Small intestine (tissue), 7 donors: ENCODE measurements around the gene RITA1. TPM values are rescaled to one million over a fixed set of nuclear protein-coding genes. Genes with fewer than 3 reads are reported as not detected.
A peak's percentile ranks its signal among the peaks of the same experiment; 100 is the strongest.

Experiments used
- DNase-seq, 2 donors: peaks; one replicate each; pipeline versions ENCODE4 v3.0.0 to v3.0.0-alpha.2; 2013
- FAIRE-seq: peaks from 2 replicates; lab custom pipeline; 2012; peaks lifted over from hg19 to GRCh38; lab: Jason Lieb, UNC
- H3K27ac ChIP-seq, 3 donors: one replicate each; pipeline ENCODE4 v1.5.1; 2013; ENCODE audit warnings: low read length in 2 of 3, mild to moderate bottlenecking in 2 of 3, control low read depth in 1 of 3, inconsistent platforms in 1 of 3, low read depth in 1 of 3, moderate library complexity in 1 of 3
- H3K27me3 ChIP-seq, 3 donors: one replicate each; pipeline ENCODE4 v1.6.1; 2013; ENCODE audit warnings: low read length in 3 of 3, inconsistent platforms in 1 of 3; ENCODE audit not compliant: control insufficient read depth in 3 of 3, insufficient read depth in 3 of 3
- H3K36me3 ChIP-seq, 3 donors: one replicate each; pipeline ENCODE4 v1.6.1; 2013; ENCODE audit warnings: low read length in 3 of 3, inconsistent platforms in 1 of 3, low read depth in 1 of 3, mild to moderate bottlenecking in 1 of 3, moderate library complexity in 1 of 3; ENCODE audit not compliant: control insufficient read depth in 3 of 3, insufficient read depth in 2 of 3
- H3K4me1 ChIP-seq, 3 donors: one replicate each; pipeline ENCODE4 v1.6.1; 2013; ENCODE audit warnings: low read length in 2 of 3, inconsistent platforms in 1 of 3, low read depth in 1 of 3, mild to moderate bottlenecking in 1 of 3, moderate library complexity in 1 of 3; ENCODE audit not compliant: control insufficient read depth in 3 of 3, insufficient read depth in 2 of 3
- H3K4me3 ChIP-seq, 3 donors: one replicate each; pipeline ENCODE4 v1.5.1; 2013; ENCODE audit warnings: low read length in 3 of 3, control low read depth in 1 of 3, inconsistent platforms in 1 of 3, low read depth in 1 of 3, mild to moderate bottlenecking in 1 of 3, moderate library complexity in 1 of 3
- H3K9me3 ChIP-seq, 2 donors: one replicate each; pipeline ENCODE4 v1.6.1; 2013; ENCODE audit warnings: low read depth in 1 of 2, low read length in 1 of 2; ENCODE audit not compliant: control insufficient read depth in 2 of 2, insufficient read depth in 1 of 2
- WGBS, 3 donors: extraction: QIAGEN DNeasy Blood & Tissue Kit; methylation state at CpG; one replicate each; pipeline ENCODE4 v1.1.7; 2013; 5-methylcytosine and 5-hydroxymethylcytosine counted together
- polyA plus RNA-seq, 4 donors: library from polyadenylated mRNA; stranded (reverse) in 3 of 4; unstranded in 1 of 4; fragments of 200-250 nt in 3 of 4; fragments of 120-200 nt in 1 of 4; gene quantifications; one replicate each; pipeline versions ENCODE4 v1.2.1 to v1.2.3, GENCODE V29; 2013
- donor health status: healthy with polysubstance abuse.
- donor health status: control.
- donor health status: control.
- donor health status: Bipolar disorder and iron deficiency.
- donor health status: healthy.

The RITA1 gene
- polyA plus RNA-seq, 4 donors: 15.2 to 31.5 (median 19.7) TPM

- FAIRE-seq (no peak), DNase-seq (no peak)
- Histone ChIP-seq H3K4me1 (peaks cover 0 to 13% (median 0%) of the 10 kb centered on the region in 3 donors), H3K27ac (no peak overlapping the region), H3K9me3 (no peaks in the 10 kb centered on the region), H3K27me3 (no peaks in the 10 kb centered on the region), H3K4me3 (no peak overlapping the region), H3K36me3 (peaks cover 4 to 32% (median 10%) of the 10 kb centered on the region in 3 donors)
- WGBS, 3 donors: 77 to 95% (median 85%) methylated on average over 2 of the region's 2 CpGs
Measured at GRCh38 chr12:113189361-113189760, 3.8 kb downstream of the RITA1 start.

- H3K9me3 ChIP-seq: no peaks in the 10 kb centered on the region
- FAIRE-seq: no peak
- WGBS, 3 donors: 92 to 96% (median 93%) methylated on average over 4 of the region's 4 CpGs
Measured at GRCh38 chr12:113190761-113191160, 5.2 kb downstream of the RITA1 start.

GRCh38 chr12:113191227-113191626, 5.7 kb downstream of the RITA1 start:
- H3K36me3 ChIP-seq: peaks cover 4 to 32% (median 10%) of the 10 kb centered on the region in 3 donors
- 91 to 97% (median 92%) methylated on average over 19 of the region's 19 CpGs for WGBS, 3 donors
- no peak overlapping the region for H3K27ac ChIP-seq
- no peak overlapping the region for H3K4me3 ChIP-seq
- no peak for DNase-seq
- H3K4me1 ChIP-seq: peaks cover 0 to 10% (median 0%) of the 10 kb centered on the region in 3 donors
- FAIRE-seq: no peak
- H3K9me3 ChIP-seq: no peaks in the 10 kb centered on the region
- no peaks in the 10 kb centered on the region for H3K27me3 ChIP-seq

More at GRCh38 chr12:113190761-113191160, 5.2 kb downstream of the RITA1 start:
- peaks cover 0 to 13% (median 0%) of the 10 kb centered on the region in 3 donors for H3K4me1 ChIP-seq
- H3K27ac ChIP-seq: no peak overlapping the region
- peak in 1 of 2 donors; percentile 24 for DNase-seq
- H3K36me3 ChIP-seq: peaks cover 4 to 32% (median 10%) of the 10 kb centered on the region in 3 donors
- no peaks in the 10 kb centered on the region for H3K27me3 ChIP-seq
- no peak overlapping the region for H3K4me3 ChIP-seq

GRCh38 chr12:113194971-113195391, 9.5 kb downstream of the RITA1 start:
- H3K4me1 ChIP-seq: no peaks in the 10 kb centered on the region
- H3K27me3 ChIP-seq: no peaks in the 10 kb centered on the region
- H3K36me3 ChIP-seq: peaks cover 2 to 23% (median 10%) of the 10 kb centered on the region in 3 donors
- H3K27ac ChIP-seq: no peak overlapping the region
- H3K4me3 ChIP-seq: no peak overlapping the region
- DNase-seq (no peak), FAIRE-seq (no peak)
- 81 to 95% (median 85%) methylated on average over 4 of the region's 4 CpGs for WGBS, 3 donors
- no peaks in the 10 kb centered on the region for H3K9me3 ChIP-seq

GRCh38 chr12:113195598-113195997, 10.1 kb downstream of the RITA1 start:
- H3K9me3 ChIP-seq: no peaks in the 10 kb centered on the region
- H3K4me3 ChIP-seq: no peak overlapping the region
- H3K36me3 ChIP-seq: peaks cover 0 to 22% (median 10%) of the 10 kb centered on the region in 3 donors
- 94 to 96% (median 95%) methylated on average over 13 of the region's 13 CpGs for WGBS, 3 donors
- H3K27ac ChIP-seq: no peak overlapping the region
- DNase-seq: no peak
- no peaks in the 10 kb centered on the region for H3K4me1 ChIP-seq
- no peak for FAIRE-seq
- no peaks in the 10 kb centered on the region for H3K27me3 ChIP-seq

- FAIRE-seq (no peak), DNase-seq (no peak)
- H3K27me3 ChIP-seq: no peaks in the 10 kb centered on the region
- no peak overlapping the region for H3K4me3 ChIP-seq
- H3K27ac ChIP-seq: no peak overlapping the region
- 72 to 78% (median 78%) methylated on average over 7 of the region's 7 CpGs for WGBS, 3 donors
- H3K4me1 ChIP-seq: no peaks in the 10 kb centered on the region
- H3K36me3 ChIP-seq: peaks cover 0 to 13% (median 2%) of the 10 kb centered on the region in 3 donors
- H3K9me3 ChIP-seq: no peaks in the 10 kb centered on the region
Measured at GRCh38 chr12:113196582-113196981, 11.1 kb downstream of the RITA1 start.

GRCh38 chr12:113196990-113197389, 11.5 kb downstream of the RITA1 start:
- 6 to 25% (median 7%) methylated on average over 3 to 4 of the region's 4 CpGs for WGBS, 3 donors
- DNase-seq: peak; percentile 79 to 80
- H3K4me1 ChIP-seq: no peaks in the 10 kb centered on the region
- H3K36me3 ChIP-seq: peaks cover 0 to 9% (median 0%) of the 10 kb centered on the region in 3 donors
- no peak overlapping the region for H3K4me3 ChIP-seq
- no peak overlapping the region for H3K27ac ChIP-seq
- no peak for FAIRE-seq
- H3K27me3 ChIP-seq: no peaks in the 10 kb centered on the region
- no peaks in the 10 kb centered on the region for H3K9me3 ChIP-seq

GRCh38 chr12:113197518-113198077, 12.1 kb downstream of the RITA1 start:
- 92 to 96% (median 96%) methylated on average over 8 of the region's 8 CpGs for WGBS, 3 donors
- no peaks in the 10 kb centered on the region for H3K27me3 ChIP-seq
- no peak for FAIRE-seq

More at GRCh38 chr12:113197518-113198077, 12.1 kb downstream of the RITA1 start:
- H3K4me1 ChIP-seq: no peaks in the 10 kb centered on the region
- H3K4me3 ChIP-seq: no peak overlapping the region
- H3K9me3 ChIP-seq: no peaks in the 10 kb centered on the region
- H3K36me3 ChIP-seq: peaks cover 0 to 3% (median 0%) of the 10 kb centered on the region in 3 donors
- no peak for DNase-seq
- no peak overlapping the region for H3K27ac ChIP-seq
